Calu3 (cell line): Measurements from ENCODE around the gene RPS19BP1. TPM values are rescaled to one million over a fixed set of nuclear protein-coding genes. Genes with fewer than 3 reads are reported as not detected.
A peak's percentile ranks its signal among the peaks of the same experiment; 100 is the strongest.

ENCODE experiments used
- BruUV-seq: library from RNA; stranded (reverse); fragments of 400-500 nt; replicated peaks from 2 replicates; lab custom pipeline; 2021; lab: Mats Ljungman, UMichigan
- CTCF ChIA-PET: fragments of 300-600 bp; sonication (Branson Sonifier 250); formaldehyde crosslinking; loops from one replicate; lab custom pipeline; 2022; ENCODE audit warnings: antibody characterized with exemption; lab: Charles Lee
- DNase-seq: peaks from one replicate; pipeline ENCODE4 v3.0.0; 2022
- H3K27ac Mint-ChIP-seq: one replicate; pipeline ENCODE4 v1.8.0; 2022; ENCODE audit warnings: mixed read lengths; ENCODE audit not compliant: unreplicated experiment
- H3K27me3 Mint-ChIP-seq: one replicate; pipeline ENCODE4 v1.8.0; 2022; ENCODE audit warnings: mixed read lengths; ENCODE audit not compliant: unreplicated experiment
- H3K36me3 Mint-ChIP-seq: one replicate; pipeline ENCODE4 v1.8.0; 2022; ENCODE audit warnings: mild to moderate bottlenecking, moderate library complexity, mixed read lengths; ENCODE audit not compliant: insufficient read depth, unreplicated experiment
- H3K4me1 Mint-ChIP-seq: one replicate; pipeline ENCODE4 v1.8.0; 2022; ENCODE audit warnings: mild to moderate bottlenecking, low read depth, mixed read lengths; ENCODE audit not compliant: unreplicated experiment
- H3K4me3 Mint-ChIP-seq: one replicate; pipeline ENCODE4 v1.8.0; 2022; ENCODE audit warnings: mild to moderate bottlenecking, low read depth, moderate library complexity, mixed read lengths; ENCODE audit not compliant: unreplicated experiment
- H3K9me3 Mint-ChIP-seq: one replicate; pipeline ENCODE4 v1.8.0; 2022; ENCODE audit warnings: low read depth, mixed read lengths; ENCODE audit not compliant: unreplicated experiment
- intact Hi-C: fragments of 100-400 bp; cut with micrococcal nuclease; formaldehyde crosslinking; loops from one replicate; pipeline ENCODE4 v1.10.0; 2022; ENCODE audit not compliant: unreplicated experiment
- total RNA-seq: library from RNA; stranded (reverse); gene quantifications from 2 replicates; pipeline ENCODE4 v1.2.3, GENCODE V29; 2022
- TF ChIP-seq, protein P1 (sequence below): fragments of 200-600 bp; IDR thresholded peaks from one replicate; pipeline ENCODE4 v1.8.0; 2022; ENCODE audit warnings: antibody characterized with exemption; ENCODE audit not compliant: unreplicated experiment

RPS19BP1 gene
- total RNA-seq, 1 experiment from 2014 or later: 87.7 TPM

DNA sequence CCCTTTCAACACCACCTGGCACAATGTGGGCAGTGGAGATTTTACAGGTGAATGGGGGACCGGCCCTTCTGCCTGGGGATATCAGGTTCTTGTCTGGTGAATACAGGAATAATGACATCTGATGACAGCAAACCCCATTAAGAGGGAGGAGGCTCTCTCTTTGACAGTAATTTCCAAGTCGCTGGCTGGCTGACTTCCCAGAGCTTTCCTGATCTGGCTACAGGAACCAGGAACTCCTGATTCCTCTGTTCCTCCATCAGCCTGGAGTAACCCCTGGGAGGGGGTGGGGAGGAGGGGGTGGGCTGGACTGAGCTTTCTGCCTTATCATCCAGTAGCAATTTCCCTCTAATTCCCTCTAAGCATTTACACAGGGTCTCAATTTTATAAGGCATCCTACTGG, 34.2 kb downstream of the RPS19BP1 start:
- no peak overlapping the region for H3K4me3 Mint-ChIP-seq
- CTCF ChIA-PET: interaction anchor here (0.7 kb wide), 3 partner anchors 22 to 1531 kb away, joined by 3 to 8 read pairs (median 4); partner anchors contain the start of gene ATF4
- intact Hi-C loops: no loop called here
- no peaks in the 10 kb centered on the region for H3K9me3 Mint-ChIP-seq
- peaks cover 22% of the 10 kb centered on the region for H3K36me3 Mint-ChIP-seq
- H3K4me1 Mint-ChIP-seq: peaks cover 47% of the 10 kb centered on the region
- no peak overlapping the region for H3K27ac Mint-ChIP-seq
- no peak for DNase-seq
- BruUV-seq: no TSS peak
- H3K27me3 Mint-ChIP-seq: no peaks in the 10 kb centered on the region
- TF ChIP-seq, protein P1, sequence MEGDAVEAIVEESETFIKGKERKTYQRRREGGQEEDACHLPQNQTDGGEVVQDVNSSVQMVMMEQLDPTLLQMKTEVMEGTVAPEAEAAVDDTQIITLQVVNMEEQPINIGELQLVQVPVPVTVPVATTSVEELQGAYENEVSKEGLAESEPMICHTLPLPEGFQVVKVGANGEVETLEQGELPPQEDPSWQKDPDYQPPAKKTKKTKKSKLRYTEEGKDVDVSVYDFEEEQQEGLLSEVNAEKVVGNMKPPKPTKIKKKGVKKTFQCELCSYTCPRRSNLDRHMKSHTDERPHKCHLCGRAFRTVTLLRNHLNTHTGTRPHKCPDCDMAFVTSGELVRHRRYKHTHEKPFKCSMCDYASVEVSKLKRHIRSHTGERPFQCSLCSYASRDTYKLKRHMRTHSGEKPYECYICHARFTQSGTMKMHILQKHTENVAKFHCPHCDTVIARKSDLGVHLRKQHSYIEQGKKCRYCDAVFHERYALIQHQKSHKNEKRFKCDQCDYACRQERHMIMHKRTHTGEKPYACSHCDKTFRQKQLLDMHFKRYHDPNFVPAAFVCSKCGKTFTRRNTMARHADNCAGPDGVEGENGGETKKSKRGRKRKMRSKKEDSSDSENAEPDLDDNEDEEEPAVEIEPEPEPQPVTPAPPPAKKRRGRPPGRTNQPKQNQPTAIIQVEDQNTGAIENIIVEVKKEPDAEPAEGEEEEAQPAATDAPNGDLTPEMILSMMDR: no peak

GRCh38 chr22:39497429-39497828, 35.1 kb downstream of the RPS19BP1 start:
- BruUV-seq: no TSS peak
- H3K4me1 Mint-ChIP-seq: peaks cover 46% of the 10 kb centered on the region
- H3K36me3 Mint-ChIP-seq: peaks cover 13% of the 10 kb centered on the region
- H3K9me3 Mint-ChIP-seq: no peaks in the 10 kb centered on the region
- no peak overlapping the region for H3K4me3 Mint-ChIP-seq
- intact Hi-C loops: no loop called here
- CTCF ChIA-PET: interaction anchor here (1.8 to 2.2 kb wide), 2 partner anchors 17 to 32 kb away, joined by 9 to 16 read pairs; no protein-coding TSS in a partner anchor
- H3K27me3 Mint-ChIP-seq: no peaks in the 10 kb centered on the region
- no peak overlapping the region for H3K27ac Mint-ChIP-seq
- TF ChIP-seq, protein P1: no peak
- no peak for DNase-seq

DNA sequence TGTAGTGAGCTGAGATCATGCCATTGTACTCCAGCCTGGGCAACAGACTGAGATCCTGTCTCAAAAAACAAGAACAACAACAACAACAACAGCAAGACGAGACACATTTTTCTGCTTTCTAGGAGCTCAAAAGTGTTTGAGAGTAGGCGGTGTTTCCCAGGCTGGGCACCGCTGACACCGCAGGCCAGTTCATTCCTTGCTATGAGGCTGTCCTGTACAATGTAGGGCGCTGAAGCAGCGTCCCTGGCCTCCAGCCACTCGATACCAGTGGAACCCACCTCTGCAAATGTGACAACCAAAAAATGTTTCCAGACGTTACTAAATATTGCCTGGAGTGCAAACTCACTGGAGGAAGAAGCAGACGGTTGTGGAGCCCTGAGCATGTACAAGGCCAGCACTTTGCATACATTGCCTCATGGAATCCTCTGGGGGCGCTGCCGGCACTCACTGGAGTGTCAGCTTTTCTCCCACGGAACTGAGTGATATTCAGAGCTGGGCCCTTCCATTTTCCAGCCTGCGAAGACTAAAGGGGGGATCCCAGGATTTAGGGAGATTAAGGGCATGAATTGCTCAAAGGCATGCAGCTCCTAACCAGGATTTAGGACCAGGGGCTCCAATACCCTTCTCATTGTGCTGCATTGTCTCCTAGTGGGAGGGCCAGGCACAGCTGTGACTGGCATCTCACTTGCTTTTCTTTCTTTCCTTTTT, 36.3 kb downstream of the RPS19BP1 start:
- DNase-seq: peak; percentile 64
- intact Hi-C loops: no loop called here
- Mint-ChIP-seq H3K27me3 (no peaks in the 10 kb centered on the region), H3K36me3 (peaks cover 2% of the 10 kb centered on the region), H3K9me3 (no peaks in the 10 kb centered on the region), H3K4me3 (no peak overlapping the region), H3K4me1 (peaks cover 39% of the 10 kb centered on the region), H3K27ac (no peak overlapping the region)
- CTCF ChIA-PET: interaction anchor here (0.8 to 2.2 kb wide), 6 partner anchors 14 to 97 kb away, joined by 3 to 16 read pairs (median 4); partner anchors contain the start of gene TAB1
- TF ChIP-seq, protein P1: peak; percentile 58
- no TSS peak for BruUV-seq

DNA sequence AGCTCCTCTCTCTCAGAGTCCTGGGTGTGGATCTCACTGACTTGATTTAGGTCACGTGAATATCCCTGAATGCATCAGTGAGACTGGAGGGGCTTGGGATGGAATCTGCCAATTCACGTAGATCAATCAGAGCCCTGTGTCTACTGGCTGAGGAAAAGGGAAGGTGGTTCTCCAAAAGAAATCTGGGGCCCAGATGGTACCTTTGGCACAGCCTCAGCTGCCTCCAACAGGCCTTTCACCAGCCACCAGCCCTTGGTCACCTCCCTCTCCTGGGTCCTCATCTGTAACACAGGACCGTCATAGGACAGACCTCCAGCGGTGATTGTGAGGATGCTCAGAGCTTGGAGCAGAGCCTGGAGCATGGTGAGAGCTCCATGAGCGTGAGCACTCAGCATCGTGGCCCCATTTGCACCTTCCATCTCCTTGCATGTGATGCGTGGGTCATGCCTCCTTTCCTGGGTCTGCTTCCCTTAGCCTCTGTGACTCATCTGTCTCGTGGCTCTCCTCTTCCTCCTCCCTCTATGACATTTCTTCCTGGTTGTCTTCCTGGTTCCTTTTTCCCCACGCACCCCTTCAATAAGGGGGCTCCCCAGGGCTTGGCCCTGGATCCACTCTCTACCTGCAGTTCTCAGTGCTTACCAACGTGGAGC, 38.0 kb downstream of the RPS19BP1 start:
- H3K36me3 Mint-ChIP-seq: peaks cover 5% of the 10 kb centered on the region
- H3K27me3 Mint-ChIP-seq: no peaks in the 10 kb centered on the region
- H3K27ac Mint-ChIP-seq: no peak overlapping the region
- TF ChIP-seq, protein P1: no peak
- peaks cover 30% of the 10 kb centered on the region for H3K4me1 Mint-ChIP-seq
- no peak for DNase-seq
- intact Hi-C loops: no loop called here
- no TSS peak for BruUV-seq
- H3K9me3 Mint-ChIP-seq: no peaks in the 10 kb centered on the region
- CTCF ChIA-PET: interaction anchor here (0.8 kb wide), 1 partner anchor 7 kb away, joined by 3 read pairs; the partner anchor contains the start of gene MIEF1
- no peak overlapping the region for H3K4me3 Mint-ChIP-seq
